Transverse colon (tissue), 3 donors: ENCODE results near the gene ARHGAP24.

Experiments used
- CTCF ChIP-seq, 5 experiments: fragments of 200-600 bp in 3 of 5; fragments of 450-650 bp in 2 of 5; sonication (generic) in 3 of 5; IDR thresholded peaks; 1 replicate in 2 of 5; 2 replicates in 3 of 5; pipeline ENCODE4 v1.5.1; 2016 to 2017; ENCODE audit warnings: antibody characterized with exemption in 5 of 5, inconsistent platforms in 3 of 5, mild to moderate bottlenecking in 2 of 5, moderate library complexity in 1 of 5
- POLR2A ChIP-seq: fragments of 450-650 bp; IDR thresholded peaks from one replicate; pipeline ENCODE4 v1.6.1; 2016; ENCODE audit warnings: antibody characterized with exemption, mild to moderate bottlenecking, moderate library complexity

- TF ChIP-seq CTCF (IDR thresholded peaks at IDR 0.05) (no peak), POLR2A (no peak)
These were observed 196.2 kb downstream of the ARHGAP24 start for GRCh38 chr4:85671120-85671519.
